AG04450 (cell line): Measurements from ENCODE around the gene TMEM9. TPM values are rescaled to one million over a fixed set of nuclear protein-coding genes. Genes with fewer than 3 reads are reported as not detected.

ENCODE experiments used
- CTCF ChIA-PET: fragments of 300-600, 350-600 bp; formaldehyde crosslinking; extraction: SDS; loops from one replicate; lab custom pipeline; 2022; ENCODE audit warnings: antibody characterized with exemption, inconsistent platforms; lab: Charles Lee
- POLR2A ChIA-PET: fragments of 350-600 bp; formaldehyde crosslinking; extraction: SDS; loops from one replicate; lab custom pipeline; 2021; ENCODE audit warnings: antibody characterized with exemption, inconsistent platforms; lab: Yijun Ruan, JAX
- DNase-seq: peaks from one replicate; pipeline ENCODE4 v3.0.0-alpha.2; 2011; ENCODE audit warnings: low read depth, low spot score
- H3K27ac ChIP-seq: one replicate; pipeline ENCODE4 v1.5.1; 2012; ENCODE audit warnings: low read depth, low read length, control low read depth
- H3K27me3 ChIP-seq: one replicate; pipeline ENCODE4 v1.6.0; 2012; ENCODE audit warnings: low read length; ENCODE audit not compliant: control insufficient read depth, insufficient read depth
- H3K4me3 ChIP-seq: 2 replicates; pipeline ENCODE4 v1.5.1; 2011; ENCODE audit warnings: mild to moderate bottlenecking, low read depth, low read length, control low read depth
- H3K9me3 ChIP-seq: 2 replicates; pipeline ENCODE4 v1.5.1; 2012; ENCODE audit warnings: low read length; ENCODE audit not compliant: control insufficient read depth, insufficient read depth
- polyA plus RNA-seq: library from polyadenylated mRNA; depleted of rRNA; stranded (reverse); fragments of >200 nt; gene quantifications from 2 replicates; pipeline ENCODE4 v1.2.3, GENCODE V29; 2011
- TF ChIP-seq, protein P1 (sequence below): IDR thresholded peaks from 2 replicates; pipeline ENCODE4 v1.5.1; 2011; ENCODE audit warnings: low read depth, low read length, control low read depth, inconsistent platforms

Gene TMEM9
- polyA plus RNA-seq, 1 experiment, result 81.7 TPM

DNA sequence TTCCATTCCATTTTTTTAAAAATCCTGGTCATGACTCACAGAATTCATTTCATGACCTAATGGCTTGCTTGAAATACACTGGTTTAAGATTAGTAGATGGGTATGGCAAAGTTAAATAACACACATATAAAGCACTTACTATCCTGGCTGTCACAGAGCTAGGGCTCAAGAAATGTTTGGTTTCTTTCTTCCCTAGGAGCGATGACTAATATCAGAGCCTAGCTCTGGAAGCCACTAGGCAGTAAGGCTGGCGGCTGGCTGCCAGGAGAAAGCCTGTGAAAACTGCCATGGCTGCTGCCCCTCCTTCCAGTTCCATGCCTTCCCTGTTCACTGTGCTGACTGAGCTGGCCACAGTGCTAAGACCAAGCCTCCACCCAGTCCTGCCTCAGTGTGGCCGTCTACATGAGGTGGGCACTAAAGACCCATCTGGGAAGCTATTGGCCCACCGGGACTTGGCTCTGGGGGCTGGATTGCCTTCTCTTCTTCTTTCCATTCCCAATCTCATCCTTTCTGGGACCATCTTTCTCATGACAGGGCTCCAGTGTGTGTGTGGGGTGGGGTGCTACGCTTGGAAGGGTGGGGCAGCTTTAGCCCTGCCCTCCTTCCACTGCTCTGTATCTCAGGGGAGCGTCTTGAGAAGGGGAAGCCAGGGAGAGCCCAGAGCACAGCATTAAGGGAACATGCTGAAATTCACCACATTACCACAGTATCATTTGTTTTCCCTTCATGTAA lies 16.5 kb downstream of the TMEM9 start:
- ChIA-PET CTCF (interaction anchor here (2.0 to 3.1 kb wide), 3 partner anchors 12 to 166 kb away, joined by 8 to 18 read pairs (median 10); no protein-coding TSS in a partner anchor), POLR2A (interaction anchor here (0.7 to 1.4 kb wide), 2 partner anchors 16 to 836 kb away, joined by 3 to 4 read pairs; partner anchors contain the start of gene TMEM9)
- TF ChIP-seq, protein P1, sequence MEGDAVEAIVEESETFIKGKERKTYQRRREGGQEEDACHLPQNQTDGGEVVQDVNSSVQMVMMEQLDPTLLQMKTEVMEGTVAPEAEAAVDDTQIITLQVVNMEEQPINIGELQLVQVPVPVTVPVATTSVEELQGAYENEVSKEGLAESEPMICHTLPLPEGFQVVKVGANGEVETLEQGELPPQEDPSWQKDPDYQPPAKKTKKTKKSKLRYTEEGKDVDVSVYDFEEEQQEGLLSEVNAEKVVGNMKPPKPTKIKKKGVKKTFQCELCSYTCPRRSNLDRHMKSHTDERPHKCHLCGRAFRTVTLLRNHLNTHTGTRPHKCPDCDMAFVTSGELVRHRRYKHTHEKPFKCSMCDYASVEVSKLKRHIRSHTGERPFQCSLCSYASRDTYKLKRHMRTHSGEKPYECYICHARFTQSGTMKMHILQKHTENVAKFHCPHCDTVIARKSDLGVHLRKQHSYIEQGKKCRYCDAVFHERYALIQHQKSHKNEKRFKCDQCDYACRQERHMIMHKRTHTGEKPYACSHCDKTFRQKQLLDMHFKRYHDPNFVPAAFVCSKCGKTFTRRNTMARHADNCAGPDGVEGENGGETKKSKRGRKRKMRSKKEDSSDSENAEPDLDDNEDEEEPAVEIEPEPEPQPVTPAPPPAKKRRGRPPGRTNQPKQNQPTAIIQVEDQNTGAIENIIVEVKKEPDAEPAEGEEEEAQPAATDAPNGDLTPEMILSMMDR, result no peak
- Histone ChIP-seq H3K27me3 (no peaks in the 10 kb centered on the region), H3K9me3 (no peaks in the 10 kb centered on the region), H3K4me3 (no peak overlapping the region), H3K27ac (peak overlapping the region; percentile 60)
- peak; percentile 79 for DNase-seq

DNA sequence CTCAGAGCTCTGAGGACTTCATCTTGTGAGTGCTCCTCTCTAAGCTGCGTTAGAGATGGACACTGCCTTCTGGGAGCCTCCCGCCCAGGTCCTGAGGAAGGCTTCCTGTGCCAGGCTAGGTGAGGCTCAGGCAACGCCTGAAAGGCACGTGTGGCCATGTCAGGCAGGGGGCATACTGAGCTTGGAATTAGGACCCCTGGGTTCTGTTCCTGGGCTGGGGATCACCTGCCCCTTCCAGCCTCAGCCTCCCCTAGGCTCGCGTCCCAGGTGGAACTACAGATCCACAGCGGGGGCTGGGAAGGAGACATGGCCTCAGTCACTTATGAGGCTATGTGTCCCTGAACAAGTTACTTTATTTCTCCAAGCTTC lies 17.3 kb downstream of the TMEM9 start:
- TF ChIP-seq, protein P1, result no peak
- no peaks in the 10 kb centered on the region for H3K9me3 ChIP-seq
- POLR2A ChIA-PET, result interaction anchor here (1.4 kb wide), 1 partner anchor 17 kb away, joined by 4 read pairs; the partner anchor contains the start of gene TMEM9
- no peak for DNase-seq
- H3K27me3 ChIP-seq, result no peaks in the 10 kb centered on the region
- peak overlapping the region; percentile 49 for H3K27ac ChIP-seq
- CTCF ChIA-PET, result interaction anchor here (2.0 to 3.1 kb wide), 3 partner anchors 12 to 165 kb away, joined by 8 to 18 read pairs (median 10); no protein-coding TSS in a partner anchor
- no peak overlapping the region for H3K4me3 ChIP-seq

DNA sequence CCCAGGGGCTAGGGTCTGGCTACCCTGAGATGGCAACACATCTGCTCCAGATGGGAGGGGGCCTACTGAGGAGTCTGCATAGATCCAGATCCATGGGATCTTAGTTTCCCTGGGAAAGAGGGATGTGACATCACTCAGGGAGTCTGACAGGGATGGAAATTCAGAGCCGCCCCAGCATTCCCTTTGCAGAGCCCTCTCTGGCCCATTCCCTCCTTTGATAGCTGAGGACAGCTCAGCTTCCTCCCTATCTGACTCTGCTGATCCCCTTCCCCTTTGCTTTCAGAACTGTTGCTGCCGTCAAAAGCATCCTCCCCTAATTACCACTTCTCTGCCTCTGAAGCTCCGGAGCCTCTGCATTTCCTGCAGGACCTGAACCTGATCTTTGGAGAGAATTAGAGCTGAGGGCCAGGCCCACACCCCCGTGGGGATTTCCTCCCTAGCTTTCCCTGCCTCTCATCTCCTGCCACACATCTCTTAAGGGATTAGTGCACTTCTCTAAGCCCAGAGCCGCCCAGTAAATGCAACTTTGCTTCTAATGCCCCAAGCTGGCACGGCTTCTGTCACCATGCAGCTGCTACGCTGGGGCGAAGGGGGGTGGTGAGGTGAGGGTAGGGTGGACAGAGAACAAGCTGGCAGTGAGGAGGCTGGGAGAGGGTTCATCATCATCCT lies 17.8 kb downstream of the TMEM9 start:
- H3K27ac ChIP-seq, result peak overlapping the region; percentile 49
- CTCF ChIA-PET, result interaction anchor here (2.0 to 3.1 kb wide), 3 partner anchors 13 to 165 kb away, joined by 8 to 18 read pairs (median 10); no protein-coding TSS in a partner anchor
- H3K9me3 ChIP-seq, result no peaks in the 10 kb centered on the region
- TF ChIP-seq, protein P1, result no peak
- no peak for DNase-seq
- H3K4me3 ChIP-seq, result no peak overlapping the region
- POLR2A ChIA-PET, result no interaction called here
- no peaks in the 10 kb centered on the region for H3K27me3 ChIP-seq

DNA sequence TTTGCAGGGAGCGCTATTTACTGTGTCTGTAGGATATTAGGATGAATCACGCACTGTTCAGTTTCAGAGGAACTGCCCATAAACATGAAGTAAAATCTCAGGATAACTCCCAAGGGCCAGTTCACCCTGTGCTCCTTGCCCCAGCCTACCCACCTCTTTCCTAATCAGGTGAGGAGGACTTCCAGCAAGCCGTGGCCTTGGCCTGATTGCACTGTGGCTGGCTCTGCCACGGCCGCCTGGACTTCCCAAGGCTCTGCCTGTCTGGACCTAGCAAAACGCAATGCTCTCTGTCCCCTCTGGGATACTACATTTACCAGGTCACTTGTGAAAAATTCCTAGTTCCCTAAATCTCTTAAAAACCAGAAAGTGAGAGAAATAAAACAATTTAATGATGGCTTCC lies 19.9 kb downstream of the TMEM9 start:
- H3K9me3 ChIP-seq, result no peaks in the 10 kb centered on the region
- no peaks in the 10 kb centered on the region for H3K27me3 ChIP-seq
- ChIA-PET CTCF (no interaction called here), POLR2A (no interaction called here)
- no peak overlapping the region for H3K4me3 ChIP-seq
- no peak for DNase-seq
- no peak overlapping the region for H3K27ac ChIP-seq
- TF ChIP-seq, protein P1, result no peak

DNA sequence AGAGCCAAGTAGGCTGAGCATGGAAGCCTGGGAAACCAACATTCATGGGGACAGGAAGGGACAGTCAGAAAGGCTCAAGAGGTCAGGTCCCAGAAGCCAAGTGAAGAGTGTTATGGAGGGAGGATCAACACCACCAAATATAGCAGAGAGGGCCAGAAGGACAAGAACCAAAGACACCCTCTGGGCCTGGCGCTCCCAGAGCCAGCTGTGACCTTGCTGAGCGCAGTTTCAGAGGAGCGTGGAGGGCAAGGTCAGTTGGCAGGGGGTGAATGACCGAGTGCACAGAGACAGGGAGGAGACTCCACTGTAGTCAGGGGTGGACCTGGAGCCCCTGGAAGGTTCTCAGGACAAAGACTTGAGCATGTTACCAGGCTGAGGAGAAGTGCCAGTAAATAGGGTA lies 22.9 kb downstream of the TMEM9 start:
- DNase-seq, result no peak
- ChIA-PET CTCF (no interaction called here), POLR2A (no interaction called here)
- no peaks in the 10 kb centered on the region for H3K27me3 ChIP-seq
- H3K9me3 ChIP-seq, result no peaks in the 10 kb centered on the region
- no peak overlapping the region for H3K4me3 ChIP-seq
- TF ChIP-seq, protein P1, result no peak
- no peak overlapping the region for H3K27ac ChIP-seq
